ENCODE results near the gene ANKRD44. TPM values are rescaled to one million over a fixed set of nuclear protein-coding genes. Genes with fewer than 3 reads are reported as not detected.

The ANKRD44 gene
- total RNA-seq, 1 experiment from 2014 or later: 7.1 TPM

DNA sequence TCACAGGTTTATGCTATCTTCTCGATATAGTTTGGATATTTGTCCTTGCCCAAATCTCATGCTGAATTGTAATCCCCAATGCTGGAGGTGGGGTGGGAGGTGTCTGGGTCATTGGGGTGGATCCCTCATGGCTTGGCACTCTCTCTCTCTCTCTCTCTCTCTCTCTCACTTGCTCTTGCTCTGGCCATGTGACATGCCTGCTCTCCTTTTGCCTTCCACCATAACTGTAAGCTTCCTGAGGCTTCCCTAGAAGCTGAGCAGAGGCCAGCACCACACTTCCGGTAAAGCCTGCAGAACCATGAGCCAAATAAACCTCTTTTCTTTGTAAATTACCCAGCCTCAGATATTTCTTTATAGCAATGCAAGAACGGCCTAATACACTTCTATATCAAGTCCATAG, 342.8 kb downstream of the ANKRD44 start:
- TF ChIP-seq, protein P1, sequence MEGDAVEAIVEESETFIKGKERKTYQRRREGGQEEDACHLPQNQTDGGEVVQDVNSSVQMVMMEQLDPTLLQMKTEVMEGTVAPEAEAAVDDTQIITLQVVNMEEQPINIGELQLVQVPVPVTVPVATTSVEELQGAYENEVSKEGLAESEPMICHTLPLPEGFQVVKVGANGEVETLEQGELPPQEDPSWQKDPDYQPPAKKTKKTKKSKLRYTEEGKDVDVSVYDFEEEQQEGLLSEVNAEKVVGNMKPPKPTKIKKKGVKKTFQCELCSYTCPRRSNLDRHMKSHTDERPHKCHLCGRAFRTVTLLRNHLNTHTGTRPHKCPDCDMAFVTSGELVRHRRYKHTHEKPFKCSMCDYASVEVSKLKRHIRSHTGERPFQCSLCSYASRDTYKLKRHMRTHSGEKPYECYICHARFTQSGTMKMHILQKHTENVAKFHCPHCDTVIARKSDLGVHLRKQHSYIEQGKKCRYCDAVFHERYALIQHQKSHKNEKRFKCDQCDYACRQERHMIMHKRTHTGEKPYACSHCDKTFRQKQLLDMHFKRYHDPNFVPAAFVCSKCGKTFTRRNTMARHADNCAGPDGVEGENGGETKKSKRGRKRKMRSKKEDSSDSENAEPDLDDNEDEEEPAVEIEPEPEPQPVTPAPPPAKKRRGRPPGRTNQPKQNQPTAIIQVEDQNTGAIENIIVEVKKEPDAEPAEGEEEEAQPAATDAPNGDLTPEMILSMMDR (IDR thresholded peaks at IDR 0.05; ENCODE audit: unreplicated experiment): no peak
- DNase-seq: no peak
- CTCF ChIA-PET: no interaction called here
- Mint-ChIP-seq H3K4me1 (ENCODE audit: low read depth, unreplicated experiment) (no peaks in the 10 kb centered on the region), H3K9me3 (ENCODE audit: low read depth, unreplicated experiment) (peaks cover 2% of the 10 kb centered on the region), H3K4me3 (ENCODE audit: low read depth, unreplicated experiment) (no peak overlapping the region), H3K27ac (ENCODE audit: unreplicated experiment) (no peak overlapping the region), H3K36me3 (ENCODE audit: insufficient read depth, unreplicated experiment) (no peaks in the 10 kb centered on the region), H3K27me3 (ENCODE audit: unreplicated experiment) (no peaks in the 10 kb centered on the region)
- intact Hi-C loops (cut with micrococcal nuclease; ENCODE audit: unreplicated experiment): no loop called here
- BruUV-seq (replicated peaks): no TSS peak

DNA sequence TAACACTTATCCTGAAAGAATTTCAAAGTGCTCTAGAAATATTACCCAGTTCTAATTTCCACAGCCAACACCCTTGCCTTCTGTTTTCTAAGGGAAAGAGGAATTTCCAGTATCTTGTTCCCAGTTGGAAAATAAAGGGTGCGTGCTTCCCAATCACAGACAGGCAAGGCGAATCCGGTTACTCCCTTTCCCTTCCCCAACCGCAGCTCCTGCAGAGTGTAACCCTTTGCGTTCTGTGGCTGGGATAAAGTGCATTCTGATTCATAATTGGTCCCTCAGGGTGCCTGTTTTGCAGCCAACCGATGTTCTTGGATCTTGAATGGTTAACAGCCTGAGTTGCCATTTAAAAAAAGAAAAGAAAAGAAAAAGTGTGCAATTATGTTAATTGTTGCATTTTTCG, 343.5 kb downstream of the ANKRD44 start:
- no peak overlapping the region for H3K4me3 Mint-ChIP-seq (ENCODE audit: low read depth, unreplicated experiment)
- TF ChIP-seq, protein P1 (IDR thresholded peaks at IDR 0.05; ENCODE audit: unreplicated experiment): no peak
- intact Hi-C loops (cut with micrococcal nuclease; ENCODE audit: unreplicated experiment): no loop called here
- no peaks in the 10 kb centered on the region for H3K4me1 Mint-ChIP-seq (ENCODE audit: low read depth, unreplicated experiment)
- no peaks in the 10 kb centered on the region for H3K36me3 Mint-ChIP-seq (ENCODE audit: insufficient read depth, unreplicated experiment)
- CTCF ChIA-PET: no interaction called here
- H3K27me3 Mint-ChIP-seq (ENCODE audit: unreplicated experiment): no peaks in the 10 kb centered on the region
- peaks cover 2% of the 10 kb centered on the region for H3K9me3 Mint-ChIP-seq (ENCODE audit: low read depth, unreplicated experiment)
- no peak for DNase-seq
- no peak overlapping the region for H3K27ac Mint-ChIP-seq (ENCODE audit: unreplicated experiment)
- no TSS peak for BruUV-seq (replicated peaks)

- no peak for DNase-seq
- Mint-ChIP-seq H3K4me3 (ENCODE audit: low read depth, unreplicated experiment) (no peak overlapping the region), H3K27ac (ENCODE audit: unreplicated experiment) (no peak overlapping the region), H3K4me1 (ENCODE audit: low read depth, unreplicated experiment) (no peaks in the 10 kb centered on the region), H3K27me3 (ENCODE audit: unreplicated experiment) (no peaks in the 10 kb centered on the region), H3K9me3 (ENCODE audit: low read depth, unreplicated experiment) (peaks cover 2% of the 10 kb centered on the region), H3K36me3 (ENCODE audit: insufficient read depth, unreplicated experiment) (no peaks in the 10 kb centered on the region)
- no TSS peak for BruUV-seq (replicated peaks)
- CTCF ChIA-PET: no interaction called here
- intact Hi-C loops (cut with micrococcal nuclease; ENCODE audit: unreplicated experiment): no loop called here
- TF ChIP-seq, protein P1 (IDR thresholded peaks at IDR 0.05; ENCODE audit: unreplicated experiment): no peak
Measured at GRCh38 chr2:196966061-196966460, 344.5 kb downstream of the ANKRD44 start.

DNA sequence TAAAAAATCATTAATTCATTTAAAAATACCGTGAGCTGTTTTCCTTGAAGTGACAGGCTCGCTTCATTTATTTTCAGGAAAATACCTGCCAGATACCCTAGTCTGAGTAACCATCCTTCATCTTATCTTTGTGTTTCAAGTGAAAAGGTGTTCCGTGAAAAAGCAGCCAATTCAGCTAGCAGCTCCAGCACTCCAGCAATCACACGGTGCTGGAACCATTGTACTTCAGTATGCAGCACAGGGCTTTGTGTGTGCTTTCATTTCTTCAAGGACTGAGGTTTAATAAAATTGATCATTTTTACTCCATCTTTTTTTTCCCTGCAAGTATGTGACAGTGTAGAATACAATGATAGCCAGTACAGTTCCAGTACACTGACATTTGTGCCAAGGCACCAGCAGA, 344.9 kb downstream of the ANKRD44 start:
- H3K36me3 Mint-ChIP-seq (ENCODE audit: insufficient read depth, unreplicated experiment): no peaks in the 10 kb centered on the region
- H3K4me1 Mint-ChIP-seq (ENCODE audit: low read depth, unreplicated experiment): no peaks in the 10 kb centered on the region
- DNase-seq: no peak
- H3K27ac Mint-ChIP-seq (ENCODE audit: unreplicated experiment): no peak overlapping the region
- intact Hi-C loops (cut with micrococcal nuclease; ENCODE audit: unreplicated experiment): no loop called here
- peaks cover 2% of the 10 kb centered on the region for H3K9me3 Mint-ChIP-seq (ENCODE audit: low read depth, unreplicated experiment)
- CTCF ChIA-PET: no interaction called here
- H3K27me3 Mint-ChIP-seq (ENCODE audit: unreplicated experiment): no peaks in the 10 kb centered on the region
- TF ChIP-seq, protein P1 (IDR thresholded peaks at IDR 0.05; ENCODE audit: unreplicated experiment): no peak
- H3K4me3 Mint-ChIP-seq (ENCODE audit: low read depth, unreplicated experiment): no peak overlapping the region
- no TSS peak for BruUV-seq (replicated peaks)

DNA sequence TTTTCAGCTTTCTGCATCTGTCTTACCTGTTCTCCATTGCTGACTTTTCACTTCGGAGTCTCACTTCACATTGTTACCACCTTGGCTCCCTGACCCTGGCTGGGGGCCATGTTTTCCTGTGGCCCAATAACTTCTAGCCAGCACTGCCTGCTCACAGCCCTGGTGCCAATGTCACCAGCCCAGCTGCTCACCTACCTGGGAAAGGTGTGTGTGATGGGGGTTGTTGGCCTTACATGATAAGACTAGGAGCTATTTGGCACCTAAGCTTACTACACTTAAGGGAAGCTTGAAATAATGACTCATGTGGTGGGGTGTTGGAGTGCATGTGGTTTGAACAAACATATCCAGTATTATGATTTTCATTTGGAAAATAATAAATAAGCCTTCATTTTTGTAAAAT, 346.6 kb downstream of the ANKRD44 start:
- BruUV-seq (replicated peaks): no TSS peak
- CTCF ChIA-PET: no interaction called here
- H3K27ac Mint-ChIP-seq (ENCODE audit: unreplicated experiment): no peak overlapping the region
- H3K4me3 Mint-ChIP-seq (ENCODE audit: low read depth, unreplicated experiment): no peak overlapping the region
- TF ChIP-seq, protein P1 (IDR thresholded peaks at IDR 0.05; ENCODE audit: unreplicated experiment): no peak
- H3K27me3 Mint-ChIP-seq (ENCODE audit: unreplicated experiment): no peaks in the 10 kb centered on the region
- no peaks in the 10 kb centered on the region for H3K36me3 Mint-ChIP-seq (ENCODE audit: insufficient read depth, unreplicated experiment)
- intact Hi-C loops (cut with micrococcal nuclease; ENCODE audit: unreplicated experiment): no loop called here
- H3K9me3 Mint-ChIP-seq (ENCODE audit: low read depth, unreplicated experiment): peaks cover 2% of the 10 kb centered on the region
- no peak for DNase-seq
- H3K4me1 Mint-ChIP-seq (ENCODE audit: low read depth, unreplicated experiment): no peaks in the 10 kb centered on the region

Measured in Calu3 (cell line).